ENCODE data around the gene TNNC2. TPM values are rescaled to one million over a fixed set of nuclear protein-coding genes. Genes with fewer than 3 reads are reported as not detected.

The TNNC2 gene
- total and polyA plus RNA-seq, 2 of the 13 experiments (the other 11 are each of a cell fraction or from before 2014, with no cell fraction given) = 1.8 to 4.7 TPM

- TF ChIP-seq TRIM22 (IDR thresholded peaks at IDR 0.05) (no peak), ZNF883 (CRISPR knock-in tag; IDR thresholded peaks at IDR 0.05; ENCODE audit: not compliant biosample characterization) (peak; percentile 87), TEF (CRISPR knock-in tag; IDR thresholded peaks at IDR 0.05) (no peak), ZNF772 (CRISPR knock-in tag; IDR thresholded peaks at IDR 0.05) (peak; percentile 78), AGO1 (IDR thresholded peaks at IDR 0.05; ENCODE audit: low read depth, low read length, poor library complexity, severe bottlenecking) (peak; percentile 93), ZNF205 (CRISPR knock-in tag; IDR thresholded peaks at IDR 0.05) (no peak), ZSCAN21 (CRISPR knock-in tag; IDR thresholded peaks at IDR 0.05; ENCODE audit: borderline replicate concordance) (no peak), KDM5A (IDR thresholded peaks at IDR 0.05; ENCODE audit: borderline replicate concordance, low read length) (peak; percentile 54; the same call in 1 of the 2 replicates), ZNF337 (CRISPR knock-in tag; IDR thresholded peaks at IDR 0.05; ENCODE audit: borderline replicate concordance, low read depth) (no peak), BCL3 (CRISPR knock-in tag; IDR thresholded peaks at IDR 0.05) (0 out of 2 replicates have a peak, but pooled peaks have one; percentile 38), ZNF12 (CRISPR knock-in tag; IDR thresholded peaks at IDR 0.05) (0 out of 2 replicates have a peak, but pooled peaks have one; percentile 33), ZNF329 (CRISPR knock-in tag; IDR thresholded peaks at IDR 0.05; ENCODE audit: low read depth) (peak; percentile 70; the same call in 1 of the 2 replicates), THRA (CRISPR knock-in tag; IDR thresholded peaks at IDR 0.05; ENCODE audit: borderline replicate concordance) (0 out of 2 replicates have a peak, but pooled peaks have one; percentile 31), ZBTB34 (CRISPR knock-in tag; IDR thresholded peaks at IDR 0.05) (no peak), ZFY (CRISPR knock-in tag; IDR thresholded peaks at IDR 0.05) (peak; percentile 79), SALL1 (CRISPR knock-in tag; IDR thresholded peaks at IDR 0.05) (peak; percentile 79)
These were observed 7.0 kb upstream of the TNNC2 start (continued) for GRCh38 chr20:45833883-45834796.
